CD4-positive, CD25-positive, alpha-beta regulatory T cell (primary cell): Measurements from ENCODE around the gene RAB35. TPM values are rescaled to one million over a fixed set of nuclear protein-coding genes. Genes with fewer than 3 reads are reported as not detected.

Experiments used
- ATAC-seq, 2 donors: fragments of 150-1000 bp; cut with Tn5 transposase; one replicate each; pipeline ENCODE4 v1.10.0; 2021; ENCODE audit warnings: low read depth in 2 of 2, moderate number of reproducible peaks in 2 of 2, moderate library complexity in 1 of 2
- DNase-seq, 3 donors: peaks; one replicate each; pipeline versions ENCODE4 v3.0.0 to v3.0.0-alpha.2; 2012 to 2022; ENCODE audit warnings: mixed read lengths in 1 of 3
- H3K27ac ChIP-seq: one replicate; pipeline ENCODE4 v1.7.0; 2013; ENCODE audit warnings: mild to moderate bottlenecking, low read length; ENCODE audit not compliant: insufficient read depth, poor library complexity, severe bottlenecking
- H3K27me3 ChIP-seq: one replicate; pipeline ENCODE4 v1.7.0; 2013; ENCODE audit warnings: low read length; ENCODE audit not compliant: control insufficient read depth, insufficient read depth
- H3K36me3 ChIP-seq: one replicate; pipeline ENCODE4 v1.7.0; 2013; ENCODE audit warnings: mild to moderate bottlenecking, low read length, moderate library complexity; ENCODE audit not compliant: control insufficient read depth, insufficient read depth
- H3K4me1 ChIP-seq: 2 replicates; pipeline ENCODE4 v1.7.0; 2013; ENCODE audit warnings: mild to moderate bottlenecking, low read length; ENCODE audit not compliant: insufficient read depth, control insufficient read depth, poor library complexity, severe bottlenecking
- H3K4me3 ChIP-seq: one replicate; pipeline ENCODE4 v1.7.0; 2013; ENCODE audit warnings: low read depth, mild to moderate bottlenecking, low read length, moderate library complexity
- H3K9me3 ChIP-seq, 2 experiments: 1 replicate in 1 of 2; 2 replicates in 1 of 2; pipeline ENCODE4 v1.7.0; 2013; ENCODE audit warnings: low read length in 2 of 2, mild to moderate bottlenecking in 1 of 2, moderate library complexity in 1 of 2; ENCODE audit not compliant: control insufficient read depth in 2 of 2
- H3K27ac Mint-ChIP-seq, 3 donors: one replicate each; pipeline ENCODE4 v1.8.0; 2020 to 2022; ENCODE audit warnings: mild to moderate bottlenecking in 3 of 3, mixed read lengths in 3 of 3, moderate library complexity in 2 of 3
- H3K27me3 Mint-ChIP-seq: one replicate; pipeline ENCODE4 v1.8.0; 2022; ENCODE audit warnings: mild to moderate bottlenecking, mixed read lengths
- H3K36me3 Mint-ChIP-seq: one replicate; pipeline ENCODE4 v1.8.0; 2020; ENCODE audit warnings: mixed read lengths
- H3K4me1 Mint-ChIP-seq, 4 donors: one replicate each; pipeline ENCODE4 v1.8.0; 2020 to 2022; ENCODE audit warnings: mixed read lengths in 4 of 4, mild to moderate bottlenecking in 1 of 4
- H3K4me3 Mint-ChIP-seq, 4 donors: one replicate each; pipeline ENCODE4 v1.8.0; 2020 to 2022; ENCODE audit warnings: mild to moderate bottlenecking in 4 of 4, mixed read lengths in 4 of 4, moderate library complexity in 3 of 4
- H3K9me3 Mint-ChIP-seq, 7 donors: one replicate each; pipeline ENCODE4 v1.8.0; 2020 to 2022; ENCODE audit warnings: mixed read lengths in 7 of 7, mild to moderate bottlenecking in 3 of 7, moderate library complexity in 2 of 7
- polyA plus RNA-seq, 4 donors: library from polyadenylated mRNA; unstranded; fragments of 300-500 nt; fragmentation: Illumina TruSeq; gene quantifications; one replicate each; pipeline ENCODE4 v1.2.3, GENCODE V29; 2021
- total RNA-seq: library from RNA; stranded (reverse); gene quantifications from one replicate; pipeline ENCODE4 v1.2.3, GENCODE V29; 2022

RAB35 gene
- total and polyA plus RNA-seq, 5 donors from 2014 or later: 25.2 to 85.5 (median 27.7) TPM

DNA sequence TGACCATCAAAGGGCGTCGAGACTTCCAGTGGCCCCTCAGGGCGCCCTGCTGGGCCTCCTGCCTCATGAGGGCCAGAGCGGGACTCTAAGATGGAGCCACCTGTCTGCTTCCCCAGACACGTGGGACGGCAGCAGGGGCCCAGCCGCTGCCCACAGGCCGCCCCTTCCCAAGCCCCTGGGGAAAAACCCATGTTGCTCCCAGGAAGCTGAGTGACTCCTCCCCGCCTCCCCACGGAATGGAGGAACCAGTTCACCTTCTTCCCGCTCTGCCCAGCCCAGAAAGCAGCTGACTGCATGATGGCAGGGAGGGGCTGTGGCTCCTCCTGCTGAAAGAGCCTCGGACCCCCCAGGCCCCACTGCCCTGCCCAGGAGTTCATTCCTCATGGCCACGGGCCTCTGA lies 14.9 kb downstream of the RAB35 start:
- Histone ChIP-seq H3K4me1 (peaks cover 5% of the 10 kb centered on the region), H3K4me3 (no peak overlapping the region), H3K36me3 (peaks cover 87% of the 10 kb centered on the region), H3K27ac (no peak overlapping the region), H3K9me3 (no peaks in the 10 kb centered on the region), H3K27me3 (no peaks in the 10 kb centered on the region)
- H3K9me3 Mint-ChIP-seq: peaks cover 0 to 2% (median 0%) of the 10 kb centered on the region in 7 donors
- H3K4me1 Mint-ChIP-seq: peaks cover 0 to 40% (median 13%) of the 10 kb centered on the region in 4 donors
- peak overlapping the region in 1 of 4 donors; percentile 38 for H3K4me3 Mint-ChIP-seq
- no peaks in the 10 kb centered on the region for H3K27me3 Mint-ChIP-seq
- H3K27ac Mint-ChIP-seq: peak overlapping the region; percentile 65 to 93 (median 71)
- peaks cover 21% of the 10 kb centered on the region for H3K36me3 Mint-ChIP-seq
- no peak for ATAC-seq
- no peak for DNase-seq

GRCh38 chr12:120101182-120101581 lies 15.4 kb downstream of the RAB35 start:
- Histone ChIP-seq H3K4me1 (peaks cover 5% of the 10 kb centered on the region), H3K27me3 (no peaks in the 10 kb centered on the region), H3K4me3 (no peak overlapping the region), H3K36me3 (peaks cover 90% of the 10 kb centered on the region), H3K27ac (no peak overlapping the region), H3K9me3 (no peaks in the 10 kb centered on the region)
- Mint-ChIP-seq H3K4me1 (peaks cover 0 to 39% (median 11%) of the 10 kb centered on the region in 4 donors), H3K27me3 (no peaks in the 10 kb centered on the region), H3K36me3 (peaks cover 20% of the 10 kb centered on the region), H3K27ac (peak overlapping the region; percentile 20 to 65 (median 56)), H3K9me3 (peaks cover 0 to 2% (median 0%) of the 10 kb centered on the region in 7 donors), H3K4me3 (no peak overlapping the region)
- no peak for DNase-seq
- no peak for ATAC-seq

- Mint-ChIP-seq H3K4me1 (peaks cover 0 to 35% (median 9%) of the 10 kb centered on the region in 4 donors), H3K36me3 (peaks cover 15% of the 10 kb centered on the region), H3K9me3 (no peaks in the 10 kb centered on the region), H3K4me3 (no peak overlapping the region), H3K27me3 (no peaks in the 10 kb centered on the region), H3K27ac (peak overlapping the region in 1 of 3 donors; percentile 62)
- H3K9me3 ChIP-seq: no peaks in the 10 kb centered on the region
- H3K27ac ChIP-seq: no peak overlapping the region
- ATAC-seq (no peak), DNase-seq (no peak)
- peaks cover 91% of the 10 kb centered on the region for H3K36me3 ChIP-seq
- peaks cover 5% of the 10 kb centered on the region for H3K4me1 ChIP-seq
- no peak overlapping the region for H3K4me3 ChIP-seq
- no peaks in the 10 kb centered on the region for H3K27me3 ChIP-seq
Measured at GRCh38 chr12:120100630-120101029, 15.9 kb downstream of the RAB35 start.

GRCh38 chr12:120099738-120100137 lies 16.8 kb downstream of the RAB35 start:
- DNase-seq: no peak
- peaks cover 11% of the 10 kb centered on the region for H3K36me3 Mint-ChIP-seq
- no peak for ATAC-seq
- peak overlapping the region in 1 of 3 donors; percentile 62 for H3K27ac Mint-ChIP-seq
- peaks cover 89% of the 10 kb centered on the region for H3K36me3 ChIP-seq
- H3K27me3 Mint-ChIP-seq: no peaks in the 10 kb centered on the region
- H3K4me3 Mint-ChIP-seq: no peak overlapping the region
- no peaks in the 10 kb centered on the region for H3K9me3 Mint-ChIP-seq
- peaks cover 5% of the 10 kb centered on the region for H3K4me1 ChIP-seq
- no peaks in the 10 kb centered on the region for H3K27me3 ChIP-seq
- no peak overlapping the region for H3K27ac ChIP-seq
- H3K4me3 ChIP-seq: no peak overlapping the region
- H3K4me1 Mint-ChIP-seq: peaks cover 0 to 31% (median 8%) of the 10 kb centered on the region in 4 donors
- H3K9me3 ChIP-seq: no peaks in the 10 kb centered on the region

DNA sequence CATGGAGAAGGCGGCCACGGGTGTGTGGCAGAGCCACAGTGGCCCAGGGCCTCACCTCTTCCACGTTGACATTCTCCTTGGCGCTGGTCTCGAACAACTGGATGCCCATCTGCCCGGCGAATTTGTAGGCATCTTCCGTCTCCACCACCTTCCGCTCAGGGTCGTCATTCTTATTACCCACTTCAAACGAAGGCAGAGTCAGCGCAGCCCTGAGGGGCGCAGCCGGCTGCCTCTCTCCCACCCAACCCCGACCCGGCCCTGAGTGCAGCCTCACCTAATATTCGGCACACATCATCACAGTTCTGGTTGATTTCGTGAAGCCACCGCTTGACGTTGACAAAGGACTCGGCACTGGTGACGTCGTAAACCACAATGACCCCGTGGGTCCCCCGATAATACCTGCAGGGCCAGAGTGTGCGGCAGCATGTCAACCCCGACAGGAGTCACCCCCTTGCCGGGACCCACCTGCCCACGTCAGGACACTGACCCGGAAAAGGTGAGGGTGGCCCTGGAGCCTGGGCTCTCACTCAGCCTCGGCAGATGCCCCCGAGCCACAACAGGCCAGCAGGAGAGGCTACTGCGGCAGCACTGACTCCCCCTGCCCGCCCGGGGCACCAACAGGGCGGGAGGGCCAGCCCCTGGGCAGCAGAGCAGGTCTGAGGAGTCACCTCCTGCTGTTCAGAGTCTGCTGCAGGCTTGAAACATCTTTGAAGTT lies 17.6 kb downstream of the RAB35 start:
- H3K36me3 ChIP-seq: peaks cover 85% of the 10 kb centered on the region
- Mint-ChIP-seq H3K4me3 (no peak overlapping the region), H3K36me3 (peaks cover 11% of the 10 kb centered on the region)

DNA sequence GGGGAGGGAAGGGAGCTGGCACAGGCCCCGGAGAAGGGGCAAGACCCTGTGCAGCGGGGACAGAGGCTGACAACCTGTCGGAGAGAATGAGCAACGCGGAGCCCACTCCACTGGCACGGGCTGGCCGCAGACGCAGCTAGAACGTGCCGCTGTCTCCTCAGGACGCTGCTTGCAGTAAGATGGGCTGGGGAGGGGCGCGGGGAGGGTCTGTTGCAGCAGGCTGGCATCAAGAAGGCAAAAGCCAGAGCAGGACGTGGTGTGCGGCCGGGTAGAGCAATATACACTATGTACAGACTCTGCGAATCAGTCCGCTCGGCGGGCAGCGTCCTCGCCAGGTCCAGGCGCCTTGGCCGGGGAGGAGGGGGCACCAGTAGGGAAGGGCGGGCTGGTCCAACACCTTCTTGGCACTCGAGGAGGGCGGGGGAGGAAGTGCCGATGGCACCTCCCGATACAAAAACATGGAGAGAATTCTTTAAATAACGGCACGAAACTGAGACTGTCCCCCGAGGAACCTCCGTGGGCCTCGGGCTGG lies 19.8 kb downstream of the RAB35 start:
- H3K4me3 ChIP-seq: no peak overlapping the region
- H3K36me3 ChIP-seq: peaks cover 76% of the 10 kb centered on the region
- H3K4me1 ChIP-seq: peaks cover 3% of the 10 kb centered on the region
- H3K27ac Mint-ChIP-seq: no peak overlapping the region
- H3K4me1 Mint-ChIP-seq: peaks cover 0 to 19% (median 4%) of the 10 kb centered on the region in 4 donors
- peaks cover 9% of the 10 kb centered on the region for H3K36me3 Mint-ChIP-seq
- DNase-seq (no peak), ATAC-seq (no peak)
- H3K9me3 ChIP-seq: no peaks in the 10 kb centered on the region
- H3K27me3 Mint-ChIP-seq: no peaks in the 10 kb centered on the region
- H3K4me3 Mint-ChIP-seq: peak overlapping the region in 1 of 4 donors; percentile 43
- H3K27me3 ChIP-seq: no peaks in the 10 kb centered on the region
- H3K9me3 Mint-ChIP-seq: no peaks in the 10 kb centered on the region
- no peak overlapping the region for H3K27ac ChIP-seq

More for the DNA sequence above, 17.6 kb downstream of the RAB35 start:
- Histone ChIP-seq H3K9me3 (no peaks in the 10 kb centered on the region), H3K27ac (no peak overlapping the region), H3K4me3 (no peak overlapping the region), H3K4me1 (peaks cover 5% of the 10 kb centered on the region), H3K27me3 (no peaks in the 10 kb centered on the region)
- ATAC-seq: no peak
- peaks cover 0 to 29% (median 7%) of the 10 kb centered on the region in 4 donors for H3K4me1 Mint-ChIP-seq
- H3K9me3 Mint-ChIP-seq: no peaks in the 10 kb centered on the region
- no peaks in the 10 kb centered on the region for H3K27me3 Mint-ChIP-seq
- no peak overlapping the region for H3K27ac Mint-ChIP-seq
- no peak for DNase-seq

DNA sequence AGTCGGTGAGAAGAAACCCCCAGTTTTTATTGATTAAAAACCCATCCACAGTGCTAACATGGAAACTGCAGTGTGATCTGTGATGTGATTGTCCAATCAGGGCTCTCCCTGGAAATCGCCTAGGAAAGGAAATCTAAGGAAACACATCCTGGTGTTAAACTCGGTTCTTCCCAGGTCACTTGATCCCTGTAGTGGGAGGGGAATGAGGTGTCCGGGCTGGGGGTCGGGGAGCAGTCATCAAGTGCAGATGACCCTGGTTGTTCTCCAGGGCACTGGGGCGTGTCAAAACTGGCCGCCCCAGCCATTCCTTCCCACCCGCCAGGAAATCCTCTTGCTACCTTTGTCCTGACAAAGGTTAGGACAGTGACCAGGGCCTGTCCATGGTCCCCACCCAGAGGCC lies 20.8 kb downstream of the RAB35 start:
- no peak overlapping the region for H3K27ac Mint-ChIP-seq
- Histone ChIP-seq H3K27me3 (no peaks in the 10 kb centered on the region), H3K27ac (no peak overlapping the region), H3K4me3 (no peak overlapping the region), H3K9me3 (no peaks in the 10 kb centered on the region), H3K36me3 (peaks cover 72% of the 10 kb centered on the region), H3K4me1 (no peaks in the 10 kb centered on the region)
- no peaks in the 10 kb centered on the region for H3K9me3 Mint-ChIP-seq
- H3K36me3 Mint-ChIP-seq: peaks cover 16% of the 10 kb centered on the region
- no peak for ATAC-seq
- DNase-seq: no peak
- no peaks in the 10 kb centered on the region for H3K27me3 Mint-ChIP-seq
- H3K4me3 Mint-ChIP-seq: no peak overlapping the region
- H3K4me1 Mint-ChIP-seq: peaks cover 0 to 13% (median 5%) of the 10 kb centered on the region in 4 donors

DNA sequence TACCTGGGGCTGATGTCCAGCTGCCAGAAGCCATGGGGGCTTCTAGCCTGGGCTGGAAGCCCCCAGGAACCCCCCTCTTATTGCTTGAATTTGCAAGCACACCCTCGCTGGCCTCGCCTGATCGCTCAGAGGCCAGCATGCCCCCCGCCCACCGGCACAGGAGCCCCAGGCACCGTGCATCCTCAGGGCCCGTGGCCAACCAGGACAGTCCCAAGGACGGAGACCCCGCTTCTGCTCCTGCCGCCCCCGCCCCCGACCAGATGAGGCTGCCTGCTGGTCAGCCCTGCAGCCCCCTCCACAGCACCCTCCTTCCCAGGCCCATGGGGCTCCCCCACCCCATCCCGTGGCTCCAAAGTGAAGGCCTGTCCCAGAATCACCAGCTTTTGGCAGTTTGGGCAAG lies 21.2 kb downstream of the RAB35 start:
- Mint-ChIP-seq H3K27ac (no peak overlapping the region), H3K4me3 (no peak overlapping the region), H3K27me3 (no peaks in the 10 kb centered on the region), H3K9me3 (no peaks in the 10 kb centered on the region), H3K36me3 (peaks cover 16% of the 10 kb centered on the region), H3K4me1 (peaks cover 0 to 10% (median 5%) of the 10 kb centered on the region in 4 donors)
- no peak for DNase-seq
- no peaks in the 10 kb centered on the region for H3K9me3 ChIP-seq
- H3K4me1 ChIP-seq: no peaks in the 10 kb centered on the region
- no peak for ATAC-seq
- peaks cover 71% of the 10 kb centered on the region for H3K36me3 ChIP-seq
- no peak overlapping the region for H3K27ac ChIP-seq
- H3K27me3 ChIP-seq: no peaks in the 10 kb centered on the region
- no peak overlapping the region for H3K4me3 ChIP-seq
